Epithelial cell of proximal tubule (primary cell): ENCODE data around the gene GTPBP1. TPM values are rescaled to one million over a fixed set of nuclear protein-coding genes. Genes with fewer than 3 reads are reported as not detected.

Experiments used
- DNase-seq: peaks from one replicate; pipeline ENCODE4 v3.0.0-alpha.2; 2011; ENCODE audit warnings: low read depth
- H3K4me3 ChIP-seq: 2 replicates; pipeline ENCODE4 v1.5.1; 2011; ENCODE audit warnings: low read depth, mild to moderate bottlenecking, low read length
- CTCF ChIP-seq: conservative IDR thresholded peaks from 2 replicates; pipeline ENCODE4 v1.5.1; 2012; ENCODE audit warnings: low read depth, mild to moderate bottlenecking, low read length
- total RNA-seq: library from RNA; depleted of rRNA; stranded (reverse); fragments of >200 nt; gene quantifications from 2 replicates; pipeline ENCODE4 v1.2.3, GENCODE V29; 2015

The GTPBP1 gene
- total RNA-seq, 1 donor from 2014 or later: 36.2 TPM

GRCh38 chr22:38776086-38776485 lies 70.3 kb downstream of the GTPBP1 start:
- TF ChIP-seq CTCF: no peak
- DNase-seq: no peak
- no peak overlapping the region for H3K4me3 ChIP-seq

GRCh38 chr22:38777087-38777671 lies 71.4 kb downstream of the GTPBP1 start:
- no peak for DNase-seq
- no peak overlapping the region for H3K4me3 ChIP-seq
- TF ChIP-seq CTCF: no peak

GRCh38 chr22:38781033-38781432 lies 75.3 kb downstream of the GTPBP1 start:
- TF ChIP-seq CTCF: no peak
- DNase-seq: no peak

DNA sequence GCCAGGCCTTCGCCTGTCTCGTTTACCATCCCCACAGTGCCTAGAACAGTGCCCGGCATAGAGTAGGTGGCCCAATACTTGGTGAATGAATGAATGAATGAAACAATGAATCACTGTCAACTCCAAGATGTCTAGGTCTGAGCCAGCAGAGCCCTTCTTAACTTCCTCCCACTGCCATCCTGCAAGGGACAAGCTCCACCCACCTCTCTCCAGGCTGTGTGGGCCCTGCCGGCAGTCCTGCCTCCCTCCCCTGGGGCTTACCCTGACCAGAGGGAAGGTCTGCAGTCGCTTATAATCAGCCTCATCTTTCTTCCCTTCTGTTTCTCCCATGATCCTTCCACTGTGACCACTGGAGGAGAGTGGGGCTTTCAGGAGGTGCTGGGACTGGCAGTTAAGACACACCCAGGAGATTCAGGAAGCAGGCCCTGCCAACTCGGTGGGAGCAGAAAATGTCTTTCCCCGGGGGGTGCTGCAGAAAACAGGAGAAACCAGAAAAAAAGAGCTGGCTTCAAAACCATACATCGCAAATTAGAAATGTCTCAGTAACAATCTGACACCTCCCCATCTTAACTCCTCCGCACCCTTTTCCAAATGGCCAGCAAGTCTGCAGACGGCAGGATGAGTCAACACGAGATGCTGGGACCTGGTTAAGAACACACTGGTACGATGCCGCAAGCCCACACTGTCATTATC lies 76.8 kb downstream of the GTPBP1 start:
- DNase-seq: no peak
- no peak for TF ChIP-seq CTCF
- H3K4me3 ChIP-seq: no peak overlapping the region

More at GRCh38 chr22:38781033-38781432, 75.3 kb downstream of the GTPBP1 start:
- H3K4me3 ChIP-seq: no peak overlapping the region

Other genes starting within 250 kb of the GTPBP1 start
- gene KDELR3, start 237.8 kb upstream of the GTPBP1 start, total RNA-seq: 23.4 and 27.1 TPM in 2 replicates
- gene DDX17, start 199.6 kb upstream of the GTPBP1 start, total RNA-seq: 186 and 275 TPM in 2 replicates
- 4.4 and 6.3 TPM in 2 replicates for gene DMC1, start 135.8 kb upstream of the GTPBP1 start, total RNA-seq
- 1.0 and 2.0 TPM in 2 replicates for gene FAM227A, start 49.6 kb upstream of the GTPBP1 start, total RNA-seq
- 26.1 and 28.9 TPM in 2 replicates for gene CBY1, start 49.3 kb upstream of the GTPBP1 start, total RNA-seq
- gene TOMM22, start 24.0 kb upstream of the GTPBP1 start, total RNA-seq: 67.6 and 99.6 TPM in 2 replicates
- gene JOSD1, start 5.0 kb upstream of the GTPBP1 start, total RNA-seq: 70.9 and 89.6 TPM in 2 replicates
- 67.8 and 88.2 TPM in 2 replicates for gene SUN2, start 50.1 kb downstream of the GTPBP1 start, total RNA-seq
- 12.2 and 19.9 TPM in 2 replicates for gene DNAL4, start 88.2 kb downstream of the GTPBP1 start, total RNA-seq
- 0.58 and 0.72 TPM in 2 replicates for gene NPTXR, start 138.1 kb downstream of the GTPBP1 start, total RNA-seq
- 36.7 and 43.5 TPM in 2 replicates for gene CBX6, start 166.3 kb downstream of the GTPBP1 start, total RNA-seq